WTC11 (cell line): Measurements from ENCODE around the gene WDR47. TPM values are rescaled to one million over a fixed set of nuclear protein-coding genes. Genes with fewer than 3 reads are reported as not detected.

Source experiments
- ATAC-seq: fragments of 200-7000 bp; cut with Tn5 transposase; 2 replicates; pipeline ENCODE4 v1.10.0; 2021; ENCODE audit warnings: mild to moderate bottlenecking, moderate library complexity
- CTCF ChIA-PET: fragments of 300-600 bp; sonication (Branson Sonifier 250); formaldehyde crosslinking; loops from one replicate; lab custom pipeline; 2021; ENCODE audit warnings: antibody characterized with exemption; lab: Charles Lee
- POLR2A ChIA-PET: fragments of 350-600 bp; sonication (Branson Sonifier 250); formaldehyde crosslinking; loops from one replicate; lab custom pipeline; 2021; ENCODE audit warnings: antibody characterized with exemption; lab: Charles Lee
- DNase-seq: peaks from one replicate; pipeline ENCODE4 v3.0.0; 2021; ENCODE audit warnings: low spot score
- H3K27ac Mint-ChIP-seq: 2 replicates; pipeline ENCODE4 v1.8.0; 2021; ENCODE audit warnings: mixed read lengths
- H3K27me3 Mint-ChIP-seq: 2 replicates; pipeline ENCODE4 v1.8.0; 2021; ENCODE audit warnings: low read depth, mild to moderate bottlenecking, moderate library complexity, mixed read lengths
- H3K36me3 Mint-ChIP-seq: 2 replicates; pipeline ENCODE4 v1.8.0; 2021; ENCODE audit warnings: mixed read lengths
- H3K4me1 Mint-ChIP-seq: 2 replicates; pipeline ENCODE4 v1.8.0; 2022; ENCODE audit warnings: mixed read lengths
- H3K4me3 Mint-ChIP-seq: 2 replicates; pipeline ENCODE4 v1.8.0; 2021; ENCODE audit warnings: mild to moderate bottlenecking, moderate library complexity, mixed read lengths
- H3K9me3 Mint-ChIP-seq: 2 replicates; pipeline ENCODE4 v1.8.0; 2021; ENCODE audit warnings: mixed read lengths
- CREM ChIP-seq: sonication (generic); formaldehyde crosslinking; IDR thresholded peaks from 2 replicates; pipeline ENCODE4 v1.8.1; 2022; ENCODE audit warnings: mild to moderate bottlenecking, missing genetic modification reagents, moderate library complexity
- ESRRA ChIP-seq: sonication (generic); formaldehyde crosslinking; IDR thresholded peaks from 2 replicates; pipeline ENCODE4 v1.8.1; 2022; ENCODE audit warnings: mild to moderate bottlenecking, missing genetic modification reagents, borderline replicate concordance
- FOXP1 ChIP-seq: sonication (generic); formaldehyde crosslinking; IDR thresholded peaks from 2 replicates; pipeline ENCODE4 v1.8.0; 2022; ENCODE audit warnings: missing genetic modification reagents, mild to moderate bottlenecking, moderate library complexity, borderline replicate concordance
- GABPB1 ChIP-seq: sonication (generic); formaldehyde crosslinking; IDR thresholded peaks from 2 replicates; pipeline ENCODE4 v1.8.1; 2023; ENCODE audit warnings: mild to moderate bottlenecking, missing genetic modification reagents
- JAZF1 ChIP-seq: fragments of 250-450 bp; sonication (Bioruptor Pico); IDR thresholded peaks from 2 replicates; pipeline ENCODE4 v1.9.0; 2021; ENCODE audit warnings: moderate library complexity, mild to moderate bottlenecking, inconsistent platforms
- JUN ChIP-seq: sonication (generic); formaldehyde crosslinking; IDR thresholded peaks from 2 replicates; pipeline ENCODE4 v1.8.0; 2023; ENCODE audit warnings: mild to moderate bottlenecking, missing genetic modification reagents
- MXD4 ChIP-seq: fragments of 250-450 bp; sonication (Bioruptor Pico); IDR thresholded peaks from 2 replicates; pipeline ENCODE4 v1.8.0; 2021; ENCODE audit warnings: mild to moderate bottlenecking, moderate library complexity, borderline replicate concordance
- NFATC4 ChIP-seq: fragments of 250-450 bp; sonication (Bioruptor Pico); IDR thresholded peaks from 2 replicates; pipeline ENCODE4 v1.9.0; 2021; ENCODE audit warnings: mild to moderate bottlenecking
- NFE2L1 ChIP-seq: sonication (generic); formaldehyde crosslinking; IDR thresholded peaks from 2 replicates; pipeline ENCODE4 v1.8.1; 2023; ENCODE audit warnings: missing genetic modification reagents
- PREB ChIP-seq: sonication (generic); formaldehyde crosslinking; IDR thresholded peaks from 2 replicates; pipeline ENCODE4 v1.8.1; 2022; ENCODE audit warnings: mild to moderate bottlenecking, missing genetic modification reagents, moderate library complexity, borderline replicate concordance
- RELA ChIP-seq: sonication (generic); formaldehyde crosslinking; IDR thresholded peaks from 2 replicates; pipeline ENCODE4 v1.8.1; 2022; ENCODE audit warnings: missing genetic modification reagents, mild to moderate bottlenecking, borderline replicate concordance
- RORB ChIP-seq: fragments of 250-450 bp; sonication (Bioruptor Pico); IDR thresholded peaks from 2 replicates; pipeline ENCODE4 v1.9.0; 2021; ENCODE audit warnings: mild to moderate bottlenecking
- ZBTB21 ChIP-seq: sonication (generic); formaldehyde crosslinking; IDR thresholded peaks from 2 replicates; pipeline ENCODE4 v1.8.1; 2023; ENCODE audit warnings: mild to moderate bottlenecking, missing genetic modification reagents, borderline replicate concordance
- ZNF138 ChIP-seq: sonication (generic); formaldehyde crosslinking; conservative IDR thresholded peaks from 2 replicates; pipeline ENCODE4 v1.8.1; 2022; ENCODE audit warnings: mild to moderate bottlenecking, moderate library complexity, missing genetic modification reagents
- ZNF232 ChIP-seq: sonication (generic); formaldehyde crosslinking; IDR thresholded peaks from 2 replicates; pipeline ENCODE4 v1.8.0; 2022; ENCODE audit warnings: mild to moderate bottlenecking, missing genetic modification reagents
- total RNA-seq: library from RNA; stranded (reverse); gene quantifications from 3 replicates; pipeline ENCODE4 v1.2.3, GENCODE V29; 2021
- TF ChIP-seq, protein P1 (sequence below): fragments of 250-450 bp; sonication (Bioruptor Pico); IDR thresholded peaks from 2 replicates; pipeline ENCODE4 v1.9.0; 2021; ENCODE audit warnings: moderate library complexity, mild to moderate bottlenecking, inconsistent platforms, borderline replicate concordance
- TF ChIP-seq, protein P2 (sequence below): sonication (generic); formaldehyde crosslinking; IDR thresholded peaks from 2 replicates; pipeline ENCODE4 v1.8.1; 2023; ENCODE audit warnings: mild to moderate bottlenecking, missing genetic modification reagents, moderate library complexity
- TF ChIP-seq, protein P3 (sequence below): sonication (generic); formaldehyde crosslinking; IDR thresholded peaks from 2 replicates; pipeline ENCODE4 v1.8.0; 2023; ENCODE audit warnings: missing genetic modification reagents, mild to moderate bottlenecking, borderline replicate concordance
- TF ChIP-seq, protein P4 (sequence below): sonication (generic); formaldehyde crosslinking; IDR thresholded peaks from 2 replicates; pipeline ENCODE4 v1.8.0; 2022; ENCODE audit warnings: mild to moderate bottlenecking, missing genetic modification reagents

The WDR47 gene
- total RNA-seq, 1 experiment from 2014 or later: 7.0 TPM

GRCh38 chr1:109090196-109091077 lies 48.5 kb upstream of the WDR47 start, which contains the start of gene TMEM167B (continued):
- TF ChIP-seq ESRRA (CRISPR knock-in tag): peak; percentile 66; the same call in 1 of the 2 replicates
- peak; percentile 20; the same call in 1 of the 2 replicates for TF ChIP-seq NFE2L1 (CRISPR knock-in tag)
- no peak for TF ChIP-seq MXD4 (CRISPR knock-in tag)
- no peak for TF ChIP-seq JAZF1 (CRISPR knock-in tag)
- TF ChIP-seq, all 79 proteins: peak for 22

- ChIA-PET POLR2A (interaction anchor here (0.7 to 1.8 kb wide), 4 partner anchors 11 to 21 kb away, joined by 3 to 19 read pairs (median 4); partner anchors contain the start of gene TAF13), CTCF (interaction anchor here (1.2 kb wide), 2 partner anchors 11 to 23 kb away, joined by 4 read pairs; a partner anchor contains a TSS)
- TF ChIP-seq FOXP1 (CRISPR knock-in tag) (no peak), JUN (CRISPR knock-in tag) (no peak), RORB (CRISPR knock-in tag) (no peak), GABPB1 (CRISPR knock-in tag) (peak; percentile 41; the same call in 1 of the 2 replicates)
- TF ChIP-seq, protein P1, sequence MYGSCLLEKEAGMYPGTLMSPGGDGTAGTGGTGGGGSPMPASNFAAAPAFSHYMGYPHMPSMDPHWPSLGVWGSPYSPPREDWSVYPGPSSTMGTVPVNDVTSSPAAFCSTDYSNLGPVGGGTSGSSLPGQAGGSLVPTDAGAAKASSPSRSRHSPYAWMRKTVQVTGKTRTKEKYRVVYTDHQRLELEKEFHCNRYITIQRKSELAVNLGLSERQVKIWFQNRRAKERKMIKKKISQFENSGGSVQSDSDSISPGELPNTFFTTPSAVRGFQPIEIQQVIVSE: no peak
- Mint-ChIP-seq H3K9me3 (no peaks in the 10 kb centered on the region), H3K27ac (peak overlapping the region; percentile 45), H3K27me3 (no peaks in the 10 kb centered on the region), H3K4me3 (peak overlapping the region; percentile 80), H3K4me1 (peaks cover 29% of the 10 kb centered on the region), H3K36me3 (peaks cover 7% of the 10 kb centered on the region)
- DNase-seq (no peak), ATAC-seq (no peak)
Measured at GRCh38 chr1:109089242-109090015, 47.5 kb upstream of the WDR47 start.

DNA sequence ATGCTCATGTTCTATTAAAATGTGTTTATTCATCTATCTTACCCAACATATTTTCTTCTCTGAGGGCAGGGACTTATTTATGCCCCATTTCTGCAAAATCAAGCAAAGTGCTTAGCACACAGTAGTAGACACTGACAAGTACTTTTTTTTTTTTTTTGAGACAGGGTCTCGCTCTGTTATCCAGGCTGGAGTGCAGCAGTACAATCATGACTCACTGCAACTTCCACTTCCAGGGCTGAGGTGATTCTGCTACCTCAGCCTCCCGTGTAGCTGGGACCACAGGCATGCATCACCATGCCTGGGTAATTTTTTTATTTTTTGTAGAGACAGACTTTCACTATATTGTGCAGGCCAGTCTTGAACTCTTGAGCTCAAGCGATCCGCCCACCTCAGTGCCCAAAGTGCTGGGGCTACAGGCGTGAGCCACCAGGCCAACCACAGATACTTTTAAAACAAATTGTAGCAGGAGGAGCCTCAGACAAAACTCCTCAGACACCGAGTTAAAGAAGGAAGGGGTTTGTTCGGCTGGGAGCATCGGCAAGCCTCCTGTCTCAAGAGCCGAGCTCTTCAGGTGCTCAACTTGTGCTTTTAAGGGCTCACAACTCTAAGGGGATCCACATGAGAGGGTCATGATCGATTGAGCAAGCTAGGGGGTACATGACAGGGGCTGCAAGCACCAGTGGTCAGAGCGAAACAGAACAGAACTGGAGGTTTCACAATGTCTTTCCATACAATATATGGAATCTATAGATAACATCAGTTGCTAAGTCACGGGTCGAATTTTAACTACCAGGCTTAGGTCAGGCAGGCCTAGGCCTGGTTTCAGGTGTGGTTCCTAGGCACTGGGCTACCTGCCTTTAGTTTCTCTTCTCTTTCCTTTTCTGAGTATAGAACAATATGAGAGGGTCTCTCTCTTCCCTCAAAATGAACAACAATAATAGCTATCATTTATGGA lies 42.9 kb upstream of the WDR47 start:
- ChIA-PET CTCF (interaction anchor here (0.6 to 1.6 kb wide), 5 partner anchors 15 to 57 kb away, joined by 3 to 5 read pairs (median 4); a partner anchor contains a TSS), POLR2A (interaction anchor here (0.8 kb wide), 1 partner anchor 15 kb away, joined by 3 read pairs; no protein-coding TSS in a partner anchor)
- H3K9me3 Mint-ChIP-seq: no peaks in the 10 kb centered on the region
- no peak overlapping the region for H3K4me3 Mint-ChIP-seq
- no peaks in the 10 kb centered on the region for H3K36me3 Mint-ChIP-seq
- H3K27me3 Mint-ChIP-seq: no peaks in the 10 kb centered on the region
- no peak for DNase-seq
- H3K27ac Mint-ChIP-seq: peak overlapping the region; percentile 17; the same call in 1 of the 2 replicates
- ATAC-seq: no peak
- H3K4me1 Mint-ChIP-seq: peaks cover 34% of the 10 kb centered on the region
- TF ChIP-seq, protein P2, sequence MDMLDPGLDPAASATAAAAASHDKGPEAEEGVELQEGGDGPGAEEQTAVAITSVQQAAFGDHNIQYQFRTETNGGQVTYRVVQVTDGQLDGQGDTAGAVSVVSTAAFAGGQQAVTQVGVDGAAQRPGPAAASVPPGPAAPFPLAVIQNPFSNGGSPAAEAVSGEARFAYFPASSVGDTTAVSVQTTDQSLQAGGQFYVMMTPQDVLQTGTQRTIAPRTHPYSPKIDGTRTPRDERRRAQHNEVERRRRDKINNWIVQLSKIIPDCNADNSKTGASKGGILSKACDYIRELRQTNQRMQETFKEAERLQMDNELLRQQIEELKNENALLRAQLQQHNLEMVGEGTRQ: no peak
- TF ChIP-seq ZNF232 (no peak), RELA (no peak), ZBTB21 (CRISPR knock-in tag) (no peak), ZNF138 (CRISPR knock-in tag) (no peak), CREM (CRISPR knock-in tag) (no peak), NFATC4 (CRISPR knock-in tag) (no peak), PREB (CRISPR knock-in tag) (no peak)
- TF ChIP-seq, protein P3, sequence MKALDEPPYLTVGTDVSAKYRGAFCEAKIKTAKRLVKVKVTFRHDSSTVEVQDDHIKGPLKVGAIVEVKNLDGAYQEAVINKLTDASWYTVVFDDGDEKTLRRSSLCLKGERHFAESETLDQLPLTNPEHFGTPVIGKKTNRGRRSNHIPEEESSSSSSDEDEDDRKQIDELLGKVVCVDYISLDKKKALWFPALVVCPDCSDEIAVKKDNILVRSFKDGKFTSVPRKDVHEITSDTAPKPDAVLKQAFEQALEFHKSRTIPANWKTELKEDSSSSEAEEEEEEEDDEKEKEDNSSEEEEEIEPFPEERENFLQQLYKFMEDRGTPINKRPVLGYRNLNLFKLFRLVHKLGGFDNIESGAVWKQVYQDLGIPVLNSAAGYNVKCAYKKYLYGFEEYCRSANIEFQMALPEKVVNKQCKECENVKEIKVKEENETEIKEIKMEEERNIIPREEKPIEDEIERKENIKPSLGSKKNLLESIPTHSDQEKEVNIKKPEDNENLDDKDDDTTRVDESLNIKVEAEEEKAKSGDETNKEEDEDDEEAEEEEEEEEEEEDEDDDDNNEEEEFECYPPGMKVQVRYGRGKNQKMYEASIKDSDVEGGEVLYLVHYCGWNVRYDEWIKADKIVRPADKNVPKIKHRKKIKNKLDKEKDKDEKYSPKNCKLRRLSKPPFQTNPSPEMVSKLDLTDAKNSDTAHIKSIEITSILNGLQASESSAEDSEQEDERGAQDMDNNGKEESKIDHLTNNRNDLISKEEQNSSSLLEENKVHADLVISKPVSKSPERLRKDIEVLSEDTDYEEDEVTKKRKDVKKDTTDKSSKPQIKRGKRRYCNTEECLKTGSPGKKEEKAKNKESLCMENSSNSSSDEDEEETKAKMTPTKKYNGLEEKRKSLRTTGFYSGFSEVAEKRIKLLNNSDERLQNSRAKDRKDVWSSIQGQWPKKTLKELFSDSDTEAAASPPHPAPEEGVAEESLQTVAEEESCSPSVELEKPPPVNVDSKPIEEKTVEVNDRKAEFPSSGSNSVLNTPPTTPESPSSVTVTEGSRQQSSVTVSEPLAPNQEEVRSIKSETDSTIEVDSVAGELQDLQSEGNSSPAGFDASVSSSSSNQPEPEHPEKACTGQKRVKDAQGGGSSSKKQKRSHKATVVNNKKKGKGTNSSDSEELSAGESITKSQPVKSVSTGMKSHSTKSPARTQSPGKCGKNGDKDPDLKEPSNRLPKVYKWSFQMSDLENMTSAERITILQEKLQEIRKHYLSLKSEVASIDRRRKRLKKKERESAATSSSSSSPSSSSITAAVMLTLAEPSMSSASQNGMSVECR: no peak
- TF ChIP-seq, protein P4, sequence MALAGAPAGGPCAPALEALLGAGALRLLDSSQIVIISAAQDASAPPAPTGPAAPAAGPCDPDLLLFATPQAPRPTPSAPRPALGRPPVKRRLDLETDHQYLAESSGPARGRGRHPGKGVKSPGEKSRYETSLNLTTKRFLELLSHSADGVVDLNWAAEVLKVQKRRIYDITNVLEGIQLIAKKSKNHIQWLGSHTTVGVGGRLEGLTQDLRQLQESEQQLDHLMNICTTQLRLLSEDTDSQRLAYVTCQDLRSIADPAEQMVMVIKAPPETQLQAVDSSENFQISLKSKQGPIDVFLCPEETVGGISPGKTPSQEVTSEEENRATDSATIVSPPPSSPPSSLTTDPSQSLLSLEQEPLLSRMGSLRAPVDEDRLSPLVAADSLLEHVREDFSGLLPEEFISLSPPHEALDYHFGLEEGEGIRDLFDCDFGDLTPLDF (CRISPR knock-in tag): no peak
